ENCODE results near the gene HACD2.
"Not testable (repeated sequence)": the region's sequence is repeated elsewhere in the genome, so short reads cannot be mapped to it uniquely, and the experiment has no call there.

Gene HACD2, protein sequence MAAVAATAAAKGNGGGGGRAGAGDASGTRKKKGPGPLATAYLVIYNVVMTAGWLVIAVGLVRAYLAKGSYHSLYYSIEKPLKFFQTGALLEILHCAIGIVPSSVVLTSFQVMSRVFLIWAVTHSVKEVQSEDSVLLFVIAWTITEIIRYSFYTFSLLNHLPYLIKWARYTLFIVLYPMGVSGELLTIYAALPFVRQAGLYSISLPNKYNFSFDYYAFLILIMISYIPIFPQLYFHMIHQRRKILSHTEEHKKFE

DNA sequence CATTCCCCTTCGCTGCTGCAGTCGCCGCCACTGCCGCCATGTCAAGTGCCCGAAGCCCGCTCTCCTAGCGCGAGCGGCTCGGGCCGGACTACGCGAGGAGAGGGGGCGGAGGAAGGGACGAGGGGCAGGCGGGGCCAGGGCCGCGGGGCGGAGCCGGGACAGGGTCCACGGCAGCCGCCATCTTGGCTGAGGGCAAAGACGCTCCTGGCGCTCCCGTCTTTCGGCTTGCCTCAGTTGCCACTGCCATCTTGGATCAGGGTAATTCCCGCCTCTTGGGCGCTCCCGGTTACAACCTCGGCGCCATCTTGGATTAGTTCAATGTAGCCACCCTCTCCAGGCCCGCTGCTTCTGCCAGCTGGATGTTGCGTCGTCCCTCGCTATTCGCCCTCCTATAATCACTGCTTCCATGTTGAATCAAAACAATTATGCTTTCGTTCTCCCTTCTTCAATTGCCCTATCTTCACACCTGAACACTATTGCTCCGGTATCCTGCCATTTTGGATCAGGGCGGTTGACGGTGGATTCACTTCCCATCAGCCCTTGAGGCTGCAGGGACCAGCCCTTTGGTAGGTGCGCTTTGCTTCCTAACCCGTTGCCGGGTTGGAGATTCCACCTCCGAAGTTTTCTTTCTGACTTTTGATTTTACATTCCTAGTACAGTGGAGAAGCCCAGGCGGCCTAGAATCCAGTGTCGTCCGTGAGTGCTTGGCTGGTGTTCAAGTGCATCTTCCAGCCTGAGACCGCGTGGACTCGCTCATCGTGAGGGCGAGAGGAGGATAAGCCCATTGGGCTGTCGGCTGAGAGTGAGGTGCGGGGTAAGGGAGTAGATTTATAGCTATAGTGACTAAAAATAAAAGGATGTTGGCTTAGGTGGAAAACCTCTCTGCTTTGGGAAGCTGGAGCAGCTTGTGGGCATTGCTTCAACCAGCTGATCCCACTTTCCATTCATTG is at the start of gene HACD2:
HACD2 (minus strand) TSS at position 66 of the 950 bp plus-strand sequence; CDS start at position 40, 26 bp downstream.
- peak; percentile 91 for DNase-seq (ENCODE audit: low read depth)

DNA sequence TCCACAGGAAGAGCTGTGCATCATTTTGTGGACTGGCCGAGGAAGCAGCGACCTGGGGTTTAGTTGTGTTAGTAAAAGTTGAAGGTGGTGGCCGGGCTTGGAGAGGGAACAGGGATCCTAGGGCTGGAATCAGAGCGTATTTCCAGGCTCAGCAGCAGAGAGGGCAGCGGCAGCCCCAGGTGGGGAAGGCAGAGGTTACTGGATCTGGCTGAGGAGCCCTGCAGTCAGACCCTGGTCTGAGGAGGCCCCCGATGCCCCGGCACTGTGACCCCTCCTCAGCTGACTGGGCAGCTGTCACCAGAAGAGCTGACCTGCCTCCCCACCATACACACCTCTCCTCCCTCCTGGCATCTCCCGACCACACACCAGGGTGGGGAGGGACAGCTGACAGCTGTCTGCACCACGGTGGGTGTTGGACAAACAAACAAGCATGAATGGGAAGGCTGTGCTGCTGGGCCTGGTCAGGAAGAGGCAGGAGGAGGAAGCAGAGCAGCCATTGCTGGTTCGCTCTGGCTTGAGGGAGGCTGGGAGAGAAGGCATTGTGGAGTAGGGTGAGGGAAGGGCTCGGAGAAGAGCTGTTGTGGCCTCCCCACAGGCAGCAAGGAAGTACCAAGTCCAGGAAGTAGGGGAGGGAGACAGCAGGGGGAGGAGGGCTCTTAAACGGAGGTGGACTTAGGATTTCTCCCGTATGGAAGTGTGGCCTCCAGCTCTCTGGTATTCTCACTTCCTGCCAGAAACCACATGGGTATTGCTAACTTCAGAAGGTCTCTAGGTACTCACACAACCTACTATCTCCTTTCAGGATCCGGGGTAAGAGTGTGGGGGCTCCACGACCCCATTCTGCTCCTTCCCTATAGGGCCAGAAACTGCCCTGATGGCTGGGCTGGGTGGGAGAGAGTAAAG is 49.5 kb upstream of the HACD2 start:
- no peak for DNase-seq (ENCODE audit: low read depth)

DNA sequence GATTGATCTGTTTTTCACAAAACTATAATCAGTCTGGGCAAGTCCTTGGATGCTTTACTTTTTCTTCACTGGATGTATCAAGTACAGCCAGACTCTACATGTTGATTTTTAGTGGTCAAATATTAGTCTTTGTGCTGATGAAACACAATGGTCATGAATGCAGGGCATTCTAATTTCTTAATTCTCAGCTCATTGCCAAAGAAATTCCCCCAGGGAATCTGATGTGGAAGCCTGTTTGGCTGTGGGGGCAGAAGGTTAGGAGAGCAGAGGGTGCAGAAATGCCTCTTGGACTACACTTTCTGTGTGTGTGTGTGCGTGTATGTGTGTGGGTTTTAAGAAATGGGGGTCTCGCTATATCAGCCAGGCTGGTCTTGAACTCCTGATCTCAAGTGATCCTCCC is 48.7 kb upstream of the HACD2 start:
- no peak for DNase-seq (ENCODE audit: low read depth)

DNA sequence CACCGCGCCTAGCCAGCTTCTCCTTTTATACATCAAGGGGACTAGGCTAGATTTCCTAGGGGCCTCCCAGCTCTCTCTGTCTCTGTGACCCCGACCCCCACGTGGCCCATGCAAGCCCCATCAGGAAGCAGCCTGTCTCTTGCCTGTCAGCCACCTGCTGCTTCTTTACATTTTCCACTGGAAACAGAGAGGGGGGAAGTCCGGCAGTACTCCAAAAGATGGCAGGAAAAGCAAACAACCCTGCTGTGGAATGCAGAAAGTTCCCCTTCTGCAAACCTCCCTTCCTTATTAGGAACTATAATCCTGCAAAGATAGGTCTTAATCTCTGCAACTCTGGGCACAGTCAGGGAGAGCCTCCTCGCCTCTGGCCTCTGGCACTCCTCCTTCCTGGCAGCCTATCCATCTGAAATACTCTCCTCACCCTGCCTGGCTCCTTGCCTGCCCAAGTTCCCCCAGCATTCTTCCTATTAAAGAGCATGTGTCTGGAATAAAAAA is 47.4 kb upstream of the HACD2 start:
- DNase-seq (ENCODE audit: low read depth) = no peak

DNA sequence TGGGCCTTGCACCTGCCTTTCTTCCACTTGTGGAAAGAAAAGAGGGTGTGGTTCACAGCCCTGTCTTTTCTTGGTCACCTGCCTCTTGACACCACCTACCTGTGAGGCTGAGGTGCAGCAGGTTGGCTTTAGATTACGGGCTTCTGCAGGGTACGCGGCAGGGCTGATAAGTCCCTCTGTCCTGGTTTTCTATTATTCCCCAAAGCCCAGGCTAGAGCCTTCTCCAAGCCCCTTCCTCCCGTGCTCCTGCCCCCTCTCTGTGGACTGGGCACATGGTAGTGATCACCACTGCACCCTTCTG is 44.8 kb upstream of the HACD2 start:
- no peak for DNase-seq (ENCODE audit: low read depth)

DNA sequence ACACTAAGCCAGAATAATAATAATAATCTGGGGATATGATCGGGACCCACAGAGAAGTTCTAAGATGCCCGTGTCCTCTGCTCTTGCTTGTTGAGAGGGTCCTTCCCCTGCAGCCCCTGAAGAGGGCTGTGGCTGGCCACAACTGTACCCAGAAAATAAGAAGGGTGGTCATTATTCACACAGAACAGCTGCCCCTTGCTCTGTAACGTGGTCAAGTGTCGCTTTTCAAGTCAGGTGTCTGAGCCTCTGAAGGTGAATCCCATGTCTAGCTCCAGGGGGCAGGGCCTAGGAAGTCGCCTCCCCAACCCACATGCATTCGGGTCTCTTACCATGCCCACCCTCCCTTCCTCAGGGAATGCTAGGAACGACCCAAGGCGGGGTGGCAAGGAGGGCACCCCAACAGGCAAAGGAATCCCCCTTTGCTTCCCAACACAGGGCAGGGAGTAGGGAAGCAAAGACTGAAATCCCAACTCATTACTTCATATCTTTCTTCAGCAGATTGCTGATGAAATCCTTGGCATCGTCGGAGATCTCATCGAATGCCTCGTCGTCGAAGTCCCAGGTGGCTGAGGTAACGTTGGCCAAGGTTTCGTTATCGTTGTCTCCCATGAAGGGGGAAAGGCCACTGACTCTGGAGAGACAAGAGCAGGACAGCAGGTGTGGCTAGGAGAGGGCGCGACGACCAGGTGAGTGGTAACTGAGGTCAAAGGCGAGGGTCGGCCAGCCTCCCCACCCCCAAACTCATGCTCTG is 44.3 kb upstream of the HACD2 start:
- DNase-seq (ENCODE audit: low read depth) = no peak

DNA sequence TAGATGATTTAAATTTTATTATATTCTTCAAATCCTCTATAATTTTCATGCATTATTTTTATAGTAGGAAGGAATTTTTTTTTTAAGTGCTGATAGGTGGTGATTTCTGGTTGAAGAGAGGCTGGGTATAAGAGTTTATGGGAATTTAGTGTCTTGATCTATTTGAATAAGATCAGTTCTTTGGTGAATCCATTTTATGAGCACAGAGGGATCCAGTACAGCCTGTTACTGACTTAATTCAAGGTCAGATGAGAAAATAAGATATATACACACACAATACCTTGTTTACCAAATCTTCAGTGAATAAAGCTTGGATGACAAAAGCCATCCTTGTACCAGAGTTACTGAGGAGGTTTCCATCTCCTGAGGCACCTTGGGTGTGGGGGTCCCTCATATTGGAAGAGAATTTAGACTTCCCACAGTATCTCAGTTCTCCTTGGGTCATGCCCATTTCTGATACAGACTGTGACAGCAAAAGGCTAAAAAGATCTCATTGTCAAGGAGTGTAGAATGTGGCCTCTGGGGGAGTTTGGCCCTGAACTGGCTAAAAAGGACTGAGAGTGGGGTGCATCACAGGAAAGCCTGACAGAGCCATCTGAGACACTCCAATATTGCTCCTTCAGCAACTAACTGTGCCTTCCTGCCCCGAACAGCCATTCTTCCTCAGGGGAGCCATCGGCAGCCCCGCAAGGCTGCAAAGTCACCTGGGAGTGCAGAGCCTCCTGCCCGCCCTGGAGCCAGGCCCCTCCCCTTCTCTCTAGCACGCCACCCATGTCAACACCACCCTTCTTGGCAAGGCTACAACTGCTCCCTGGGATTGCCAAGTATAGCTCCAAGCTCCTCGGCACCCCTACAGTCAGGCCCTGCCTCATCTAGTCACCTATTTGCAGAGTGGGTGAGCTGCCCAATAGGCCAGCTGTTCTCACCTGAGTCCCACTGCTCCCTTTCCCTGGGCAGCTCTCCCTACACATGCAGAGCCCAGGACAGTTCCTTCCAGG is 43.1 kb upstream of the HACD2 start:
- DNase-seq (ENCODE audit: low read depth) = no peak

DNA sequence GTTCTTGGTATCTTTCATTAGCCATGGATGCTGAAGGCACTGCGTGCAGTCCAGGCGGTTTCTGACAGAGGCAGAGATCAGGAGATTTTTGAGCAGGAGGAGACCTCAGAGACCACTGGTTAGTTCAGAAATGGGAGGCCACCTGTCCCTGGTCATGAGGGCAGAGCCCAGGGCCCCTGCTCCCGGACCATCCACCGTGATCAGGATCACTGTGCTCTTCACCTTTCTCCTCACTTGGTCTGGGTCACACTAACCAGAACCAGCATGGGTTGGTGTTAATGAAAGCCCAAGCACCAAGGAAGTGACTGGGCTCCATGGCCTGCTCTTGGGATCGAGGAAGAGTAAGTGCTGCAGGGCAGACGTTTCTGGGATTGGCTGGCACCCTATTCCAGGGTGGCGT is 42.0 kb upstream of the HACD2 start:
- DNase-seq (ENCODE audit: low read depth) = no peak

DNA sequence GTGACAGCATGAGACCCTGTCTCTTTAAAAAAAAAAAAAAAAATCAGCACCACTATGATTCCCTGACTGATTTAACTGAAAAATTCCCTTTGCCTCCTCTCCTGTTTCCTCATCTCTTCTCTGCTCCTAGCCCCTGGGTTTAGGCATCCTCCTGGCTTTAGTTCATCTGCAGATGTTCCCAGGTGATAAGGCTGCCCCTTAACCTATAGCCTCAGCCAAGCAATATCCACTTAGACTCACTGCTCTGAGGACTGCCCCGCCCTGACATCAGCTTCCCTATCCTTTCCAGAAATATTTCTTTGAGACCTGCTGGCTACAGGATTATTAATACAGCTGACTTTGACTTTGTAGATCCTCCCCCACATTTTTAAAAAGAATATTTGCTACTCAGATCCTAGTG is 39.4 kb upstream of the HACD2 start:
- no peak for DNase-seq (ENCODE audit: low read depth)

DNA sequence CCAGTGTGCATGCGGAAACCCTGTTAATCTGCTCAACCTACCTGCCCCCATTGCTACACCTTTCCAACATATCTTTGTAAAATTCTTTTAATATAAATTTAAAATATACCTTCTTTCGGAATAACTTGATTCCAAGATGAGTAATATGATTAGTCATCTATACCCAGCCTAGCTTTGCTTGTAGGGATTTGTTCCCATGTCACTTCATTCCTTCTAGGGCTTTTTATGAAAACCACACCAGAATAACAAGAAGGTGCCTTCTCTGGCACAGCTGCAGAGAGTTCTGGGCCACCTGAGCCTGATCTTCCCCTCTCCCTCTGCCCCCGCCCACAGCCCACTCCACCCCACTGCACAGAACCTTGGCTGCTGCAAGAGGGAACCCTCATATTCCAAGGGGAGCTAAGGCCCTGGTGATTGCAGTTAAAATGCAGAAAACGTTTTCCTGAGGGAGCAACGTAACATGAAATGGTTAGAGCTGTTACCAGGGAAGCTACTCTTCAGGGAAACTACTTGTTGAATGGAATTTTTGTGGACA is 38.6 kb upstream of the HACD2 start:
- DNase-seq (ENCODE audit: low read depth) = no peak

DNA sequence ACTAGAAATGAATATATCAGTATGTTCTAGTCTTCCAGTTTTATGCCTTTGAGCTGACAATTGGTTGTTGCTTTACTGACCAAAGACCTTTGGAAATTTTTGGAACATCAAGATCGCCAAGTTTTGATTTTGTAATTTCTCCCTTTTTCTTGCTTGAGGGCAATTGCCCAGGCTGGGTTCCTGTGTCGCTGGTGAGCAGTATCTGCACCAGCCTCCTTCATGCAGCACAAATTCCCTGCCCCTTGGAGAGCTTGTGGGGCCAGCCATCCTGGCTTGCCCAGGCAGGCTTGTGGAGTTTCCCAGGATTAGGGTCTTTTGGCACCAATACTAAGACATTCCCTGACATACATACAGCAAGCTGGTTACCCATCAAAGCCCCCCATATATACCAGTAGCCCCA is 37.9 kb upstream of the HACD2 start:
- no peak for DNase-seq (ENCODE audit: low read depth)

DNA sequence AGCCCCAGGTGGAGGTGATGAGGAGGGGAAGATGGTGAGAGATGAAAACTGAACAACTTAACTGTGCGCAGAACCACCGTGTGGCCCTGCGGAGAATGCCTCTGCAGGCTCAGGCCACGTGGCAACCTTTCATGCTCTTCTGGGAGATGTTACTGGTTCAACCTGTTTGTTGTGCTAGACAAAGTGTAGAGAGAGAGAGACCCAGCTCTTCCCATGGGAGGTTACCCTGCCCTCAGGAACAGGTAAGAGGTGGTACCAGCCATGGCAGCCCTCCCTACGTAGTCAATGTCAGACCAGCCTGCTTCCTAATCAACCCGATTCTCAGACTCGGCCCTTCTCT is 37.0 kb upstream of the HACD2 start:
- DNase-seq (ENCODE audit: low read depth) = no peak

DNA sequence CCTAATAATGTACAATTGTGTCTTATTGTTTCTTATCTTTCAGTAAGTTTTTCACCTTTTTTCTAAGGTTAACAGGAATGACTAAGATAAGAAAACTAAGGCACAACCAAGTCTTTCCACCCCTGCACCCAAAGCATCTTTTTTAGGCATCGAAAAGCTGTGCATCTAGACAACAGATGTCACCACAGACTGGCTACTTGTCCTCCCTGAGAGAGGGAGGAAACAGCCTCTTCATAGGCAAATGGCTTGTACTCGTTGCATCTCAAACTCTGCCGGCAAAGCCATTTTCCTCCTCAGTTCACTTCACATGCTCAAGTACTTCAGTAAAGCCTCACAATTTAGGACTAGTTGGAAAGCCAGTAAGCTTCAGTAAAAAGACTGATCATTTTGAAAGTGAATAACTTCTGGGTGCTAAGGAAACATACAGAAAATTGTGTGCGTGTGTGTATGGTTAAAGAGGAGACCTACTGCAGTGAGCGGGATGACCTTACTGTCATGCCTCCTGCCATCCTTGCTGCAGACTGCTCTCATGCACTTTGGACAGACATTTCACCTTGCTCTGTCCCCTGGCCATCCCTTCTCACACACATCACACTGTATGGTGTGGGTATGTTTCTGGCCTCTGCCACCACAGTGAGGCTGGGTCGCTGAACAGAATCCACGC is 36.5 kb upstream of the HACD2 start:
- DNase-seq (ENCODE audit: low read depth) = no peak

DNA sequence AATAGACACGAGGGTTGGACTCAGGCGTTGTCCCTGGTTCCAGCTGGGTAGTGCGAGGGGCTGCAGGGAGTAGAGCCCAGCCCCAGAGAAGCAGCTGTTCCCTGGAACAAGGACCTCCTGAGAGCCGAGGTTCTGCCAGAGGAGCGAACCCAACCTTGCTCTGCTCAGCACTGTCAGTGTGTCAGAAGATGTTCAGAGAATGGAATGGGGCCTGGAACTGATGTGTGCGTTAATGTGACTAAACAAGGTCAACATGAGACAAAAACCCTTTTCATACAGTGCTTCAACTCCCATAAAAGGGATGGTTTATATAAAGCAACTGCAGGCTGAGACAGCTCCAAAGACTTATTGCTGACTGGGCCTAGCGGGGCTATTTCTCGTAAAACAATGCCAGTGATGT is 35.5 kb upstream of the HACD2 start:
- no peak for DNase-seq (ENCODE audit: low read depth)

DNA sequence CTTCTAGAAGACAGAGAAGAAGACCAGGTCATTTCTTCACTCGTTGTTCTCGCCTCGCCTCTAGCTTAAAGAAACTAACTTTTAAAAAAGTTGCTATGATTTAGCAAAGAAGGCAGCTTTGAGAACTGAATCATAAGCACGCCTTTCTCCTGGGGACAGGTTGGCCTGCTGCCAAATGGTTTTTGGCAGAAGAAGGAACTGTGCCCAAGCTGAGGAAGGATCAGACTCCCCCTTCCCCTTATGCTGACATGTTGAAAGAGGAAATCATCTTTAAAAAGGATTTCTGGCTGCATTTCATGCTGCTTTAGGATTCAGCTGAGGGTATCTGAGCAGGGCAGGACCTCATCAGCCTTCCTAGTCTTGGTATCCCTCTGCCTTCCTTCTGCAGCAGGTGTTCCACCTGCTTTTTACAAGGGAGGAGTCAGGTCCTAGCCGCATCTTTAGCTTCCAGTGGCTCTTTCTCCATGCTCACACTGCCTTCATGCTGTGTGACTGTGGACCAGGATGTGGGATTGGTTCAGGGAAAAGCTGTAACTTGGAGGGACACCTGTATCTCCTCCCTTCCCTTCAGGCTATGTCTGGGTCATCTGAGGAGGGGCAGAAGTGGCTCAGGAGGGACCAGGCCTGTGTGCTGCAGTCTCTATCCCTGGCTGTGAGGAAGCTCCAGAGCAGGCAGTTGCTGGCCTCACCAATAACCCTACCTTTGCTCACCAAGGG is 34.1 kb upstream of the HACD2 start:
- no peak for DNase-seq (ENCODE audit: low read depth)

DNA sequence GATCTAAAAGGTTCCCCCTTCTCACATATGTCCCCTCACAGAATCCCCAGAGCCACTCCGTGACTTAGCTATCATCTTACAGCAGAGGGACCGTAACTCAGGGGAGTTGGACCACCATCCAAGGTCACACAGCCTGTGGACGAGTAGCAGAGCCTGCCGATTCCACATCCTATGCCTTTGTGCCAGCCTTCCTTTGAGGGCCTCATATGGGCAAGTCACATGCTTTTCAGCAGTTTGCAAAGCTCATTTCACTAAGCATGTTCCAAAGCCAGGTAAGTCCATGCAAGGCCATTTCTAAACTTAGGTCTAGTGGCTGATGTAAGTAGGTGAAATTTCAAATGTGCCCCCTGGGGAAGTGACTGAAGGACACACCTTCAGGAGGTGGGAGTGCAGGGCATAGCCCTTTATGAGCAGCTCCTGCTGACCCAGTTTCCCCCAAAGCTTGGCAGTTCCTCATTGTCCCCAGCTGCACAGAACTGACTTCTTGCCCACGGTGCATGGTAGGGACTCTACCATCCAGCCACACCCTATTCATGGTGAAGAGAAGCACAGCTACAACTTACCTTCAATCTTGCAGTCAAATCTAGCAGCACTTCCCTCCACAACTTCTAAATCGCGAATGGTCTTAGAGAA is 33.3 kb upstream of the HACD2 start:
- no peak for DNase-seq (ENCODE audit: low read depth)

DNA sequence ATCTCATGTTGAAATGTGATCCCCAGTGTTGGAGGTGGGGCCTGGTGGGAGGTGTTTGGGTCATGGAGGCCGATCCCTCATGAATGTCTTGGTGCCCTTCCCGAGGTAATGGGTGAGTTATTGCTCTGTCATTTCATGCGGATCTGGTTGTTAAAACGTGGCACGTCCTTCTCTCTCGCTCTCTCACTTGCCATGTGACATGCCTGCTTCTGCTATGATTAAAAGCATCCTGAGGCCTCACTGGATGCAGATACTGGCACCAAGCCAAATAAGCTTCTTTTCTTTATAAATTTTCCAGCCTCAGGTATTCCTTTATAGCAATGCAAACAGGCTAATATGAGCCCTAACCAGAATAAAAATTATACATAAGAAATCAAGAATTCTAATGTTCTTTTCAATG is 31.7 kb upstream of the HACD2 start:
- no peak for DNase-seq (ENCODE audit: low read depth)

DNA sequence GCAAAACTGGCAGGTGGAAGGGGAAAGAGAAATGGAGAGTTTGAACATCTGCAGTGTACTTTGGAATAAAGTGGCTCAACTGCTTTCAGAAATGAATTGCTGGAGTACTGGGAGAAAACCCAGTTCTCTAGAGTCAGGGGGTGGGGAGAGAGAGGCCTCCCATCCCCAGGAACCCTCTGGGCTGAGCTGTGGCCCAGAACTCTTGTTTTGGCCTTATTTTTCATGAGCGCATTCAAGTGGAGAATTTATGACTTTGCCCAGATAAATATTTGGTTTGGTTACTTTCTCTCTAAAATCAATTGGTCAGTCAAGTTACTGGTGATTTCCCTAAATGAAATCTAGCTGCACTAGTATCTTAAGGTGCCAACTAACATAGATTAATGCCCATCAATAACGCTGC is 28.7 kb upstream of the HACD2 start:
- no peak for DNase-seq (ENCODE audit: low read depth)

DNA sequence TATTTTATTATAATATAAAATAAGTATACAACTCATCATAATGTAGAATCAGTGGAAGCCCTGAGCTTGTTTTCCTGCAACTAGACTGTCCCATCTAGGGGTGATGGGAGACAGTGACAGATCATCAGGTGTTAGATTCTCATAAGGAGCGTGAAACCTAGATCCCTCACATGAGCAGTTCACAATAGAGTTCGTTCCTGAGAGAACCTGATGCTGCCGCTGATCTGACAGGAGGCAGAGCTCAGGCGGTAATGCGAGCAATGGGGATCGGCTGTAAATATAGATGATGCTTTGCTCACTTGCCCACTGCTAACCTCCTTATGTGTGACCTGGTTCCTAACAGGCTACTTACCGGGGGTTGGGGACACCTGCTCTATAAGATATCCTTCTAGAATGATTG is 26.8 kb upstream of the HACD2 start:
- not testable (repeated sequence) for DNase-seq (ENCODE audit: low read depth)

Measured in stimulated activated CD8-positive, alpha-beta memory T cell treated with anti-CD3 and anti-CD28 coated beads, Interleukin-12 subunit alpha, Interleukin-12 subunit beta, amount 100 ng/mL, for 4 hours (primary cell).